ENCODE data around the gene ETS1. TPM values are rescaled to one million over a fixed set of nuclear protein-coding genes. Genes with fewer than 3 reads are reported as not detected.

The ETS1 gene
- total RNA-seq, 2 experiments from 2014 or later, result 203 to 466 TPM

GRCh38 chr11:128472128-128473089, 114.9 kb downstream of the ETS1 start:
- no peaks in the 10 kb centered on the region for H3K9me3 ChIP-seq (ENCODE audit: low read length)
- no peaks in the 10 kb centered on the region for H4K20me1 ChIP-seq (ENCODE audit: insufficient read depth, low read length)
- peaks cover 100% of the 10 kb centered on the region for H3K4me1 ChIP-seq (ENCODE audit: insufficient read depth, low read length, poor library complexity, severe bottlenecking)
- no peaks in the 10 kb centered on the region for H3K9me2 ChIP-seq (ENCODE audit: insufficient read depth, low read length)
- ChIA-PET CTCF (ENCODE audit: unreplicated experiment) (interaction anchor here (0.6 to 4.2 kb wide), 8 partner anchors 39 to 157 kb away, joined by 3 to 23 read pairs (median 4); no protein-coding TSS in a partner anchor), POLR2A (interaction anchor here (0.6 to 7.3 kb wide), 27 partner anchors 13 to 359 kb away, joined by 3 to 184 read pairs (median 4); no protein-coding TSS in a partner anchor)
- peaks cover 88% of the 10 kb centered on the region for H3K36me3 ChIP-seq (ENCODE audit: insufficient read depth, low read length)
- no peak overlapping the region for H2AFZ ChIP-seq (ENCODE audit: low read length)
- H3K79me2 ChIP-seq (ENCODE audit: insufficient read depth, low read depth, low read length), result peaks cover 82% of the 10 kb centered on the region
- TF ChIP-seq CTCF (conservative IDR thresholded peaks at IDR 0.05; ENCODE audit: low read length) (no peak), EZH2phosphoT487 (IDR thresholded peaks at IDR 0.05; ENCODE audit: borderline replicate concordance, low read depth, low read length) (no peak)
- peak overlapping the region; percentile 51 for H3K4me3 ChIP-seq (ENCODE audit: low read depth, low read length, poor library complexity, severe bottlenecking)
- peak overlapping the region; percentile 98 for H3K27ac ChIP-seq (ENCODE audit: low read depth, low read length, poor library complexity, severe bottlenecking)
- intact Hi-C loops (cut with micrococcal nuclease; ENCODE audit: unreplicated experiment), result loop anchor here (2.0 to 5.0 kb wide), 3 partner anchors 254 to 1690 kb away; no protein-coding TSS in a partner anchor
- peak; percentile 61 for DNase-seq (ENCODE audit: low spot score)
- BruUV-seq (replicated peaks), result no TSS peak
- peak overlapping the region; percentile 78 for H3K4me2 ChIP-seq (ENCODE audit: low read length)

DNA sequence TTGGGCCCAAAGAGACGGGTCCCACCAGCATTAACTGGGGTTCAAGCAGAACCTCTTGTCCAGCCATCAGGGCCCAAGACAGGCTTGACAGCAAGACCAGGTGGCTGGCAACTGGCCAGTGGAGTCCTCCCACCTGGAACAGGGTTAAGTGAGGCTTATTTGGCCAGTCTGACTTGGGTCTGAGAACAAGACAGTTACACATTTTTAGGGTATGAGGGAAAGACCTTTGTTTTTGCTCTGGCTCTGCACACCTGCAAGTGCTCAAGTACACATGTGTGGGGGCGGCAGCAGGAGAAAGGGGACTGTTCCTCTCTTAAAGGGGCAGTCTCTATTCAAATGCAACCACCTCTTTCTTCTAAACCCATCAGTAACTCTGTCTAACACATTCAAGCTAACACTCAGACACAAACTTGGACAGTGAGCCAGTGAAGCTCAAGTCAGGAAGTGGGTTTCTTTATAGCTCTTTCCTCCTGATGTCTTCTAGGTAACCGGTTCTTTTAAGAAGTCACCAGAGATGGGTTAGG, 116.2 kb downstream of the ETS1 start:
- Histone ChIP-seq H3K4me1 (ENCODE audit: insufficient read depth, low read length, poor library complexity, severe bottlenecking) (peaks cover 100% of the 10 kb centered on the region), H3K4me3 (ENCODE audit: low read depth, low read length, poor library complexity, severe bottlenecking) (peak overlapping the region; percentile 52), H3K36me3 (ENCODE audit: insufficient read depth, low read length) (peaks cover 88% of the 10 kb centered on the region), H2AFZ (ENCODE audit: low read length) (no peak overlapping the region), H3K79me2 (ENCODE audit: insufficient read depth, low read depth, low read length) (peaks cover 82% of the 10 kb centered on the region), H3K27ac (ENCODE audit: low read depth, low read length, poor library complexity, severe bottlenecking) (peak overlapping the region; percentile 98), H3K9me2 (ENCODE audit: insufficient read depth, low read length) (no peaks in the 10 kb centered on the region), H3K4me2 (ENCODE audit: low read length) (peak overlapping the region; percentile 78), H3K9me3 (ENCODE audit: low read length) (no peaks in the 10 kb centered on the region), H4K20me1 (ENCODE audit: insufficient read depth, low read length) (no peaks in the 10 kb centered on the region)
- intact Hi-C loops (cut with micrococcal nuclease; ENCODE audit: unreplicated experiment), result loop anchor here (1.0 to 5.0 kb wide), 5 partner anchors 48 to 1691 kb away; no protein-coding TSS in a partner anchor
- TF ChIP-seq CTCF (conservative IDR thresholded peaks at IDR 0.05; ENCODE audit: low read length) (no peak), EZH2phosphoT487 (IDR thresholded peaks at IDR 0.05; ENCODE audit: borderline replicate concordance, low read depth, low read length) (no peak)
- peak; percentile 96 for DNase-seq (ENCODE audit: low spot score)
- ChIA-PET CTCF (ENCODE audit: unreplicated experiment) (interaction anchor here (1.0 to 4.2 kb wide), 5 partner anchors 48 to 141 kb away, joined by 3 to 23 read pairs (median 4); no protein-coding TSS in a partner anchor), POLR2A (interaction anchor here (0.6 to 7.3 kb wide), 21 partner anchors 10 to 360 kb away, joined by 3 to 184 read pairs (median 4); no protein-coding TSS in a partner anchor)
- no TSS peak for BruUV-seq (replicated peaks)
